EL (cell line): Measurements from ENCODE around the gene KRTAP10-5.

Experiments
- DNase-seq: peaks from one replicate; pipeline ENCODE4 v3.0.0-alpha.2; 2016

The KRTAP10-5 gene

GRCh38 chr21:44544566-44544965 is 35.8 kb downstream of the KRTAP10-5 start:
- DNase-seq, result no peak

DNA sequence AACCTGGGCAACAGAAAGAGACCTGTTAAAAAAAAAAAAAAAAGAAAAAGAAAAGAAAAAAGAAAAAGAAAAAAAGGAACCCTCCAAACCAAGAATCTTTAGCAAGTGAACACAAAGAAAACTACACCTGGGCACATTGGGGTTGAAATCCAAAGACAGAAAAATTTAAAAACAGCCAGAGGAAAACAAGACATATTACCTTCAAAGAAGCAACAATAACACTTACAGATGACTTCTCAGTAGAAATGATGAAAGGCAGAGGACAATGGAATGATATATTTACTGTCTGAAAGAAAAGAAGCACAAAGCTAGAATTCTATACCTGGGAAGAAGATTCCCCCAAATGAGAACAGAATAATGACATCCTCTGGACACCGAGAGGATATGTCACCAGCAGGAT is 37.7 kb downstream of the KRTAP10-5 start:
- DNase-seq, result no peak

DNA sequence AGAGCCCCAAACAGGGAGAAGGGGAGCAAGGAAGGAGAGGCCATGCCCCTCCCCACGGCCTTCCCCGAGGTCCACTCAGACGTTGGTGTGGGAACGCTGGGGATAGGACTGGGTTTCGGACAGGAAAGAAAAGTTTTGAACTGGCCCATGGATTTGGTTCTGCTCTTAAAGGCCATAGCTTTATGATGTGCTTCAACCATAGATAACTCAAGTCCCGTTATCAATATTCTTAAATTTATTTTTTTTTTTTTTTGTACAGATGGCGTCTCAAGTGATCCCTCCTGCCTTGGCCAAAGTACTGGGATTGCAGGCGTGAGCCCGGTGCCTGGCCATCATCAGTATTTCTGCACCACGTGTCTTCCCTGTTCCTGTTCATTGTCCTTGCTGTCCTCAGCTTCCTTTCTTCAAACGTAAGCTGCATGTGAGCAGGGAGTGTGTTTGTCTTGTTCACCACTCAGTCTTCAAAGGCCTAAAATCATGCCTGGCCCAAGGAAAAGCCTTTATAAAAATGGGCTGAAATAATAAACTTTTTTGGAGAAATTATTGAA is 39.6 kb downstream of the KRTAP10-5 start:
- no peak for DNase-seq

GRCh38 chr21:44539991-44540666 is 40.3 kb downstream of the KRTAP10-5 start, which contains the start of gene KRTAP10-1:
Gene KRTAP10-1, minus strand, starts transcription at chr21:44540195. Its CDS starts 45 bp downstream, at chr21:44540150.
- DNase-seq, result no peak

DNA sequence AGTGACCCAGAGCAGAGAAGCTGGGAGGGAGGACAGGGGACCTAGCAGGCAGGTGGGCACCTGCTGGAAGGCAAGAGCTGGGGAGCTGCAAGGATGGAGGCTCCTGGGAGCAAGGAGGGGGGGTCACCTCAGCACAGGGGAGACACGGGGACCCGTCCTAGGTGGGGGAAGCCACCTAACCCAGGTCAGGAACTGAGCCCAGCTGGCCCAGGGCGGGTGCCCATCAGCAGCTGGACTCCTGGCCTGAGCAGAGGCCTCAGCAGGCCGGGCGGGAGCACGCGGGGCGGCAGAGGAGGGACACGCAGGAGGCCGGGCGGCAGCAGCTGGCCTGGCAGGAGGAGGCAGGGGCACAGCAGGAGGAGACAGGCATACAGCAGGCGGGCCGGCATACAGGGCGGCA is 41.4 kb downstream of the KRTAP10-5 start:
- DNase-seq, result no peak

- DNase-seq, result no peak
Observed at GRCh38 chr21:44537930-44538911, 42.2 kb downstream of the KRTAP10-5 start.

- no peak for DNase-seq
Observed at GRCh38 chr21:44535963-44536362, 44.4 kb downstream of the KRTAP10-5 start.

DNA sequence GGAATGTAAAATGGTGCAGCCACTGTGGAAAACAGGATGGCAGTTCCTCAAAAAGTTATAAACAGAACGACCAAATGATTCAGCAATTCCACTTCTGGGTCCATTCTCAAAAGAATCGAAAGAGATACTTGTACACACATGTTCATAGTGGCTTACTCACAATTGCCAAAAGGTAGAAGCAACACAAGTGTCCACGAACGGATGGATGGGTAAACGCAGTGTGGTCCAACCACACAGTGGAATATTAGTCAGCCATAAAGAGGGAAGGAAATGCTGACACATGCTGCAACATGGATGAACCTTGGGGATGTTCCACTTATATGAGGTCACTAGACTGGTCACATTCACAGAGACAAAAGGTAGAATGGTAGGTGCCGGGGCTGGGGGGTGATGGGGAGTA is 45.7 kb downstream of the KRTAP10-5 start:
- no peak for DNase-seq

- DNase-seq, result no peak
Observed at GRCh38 chr21:44533891-44534627, 46.3 kb downstream of the KRTAP10-5 start.

GRCh38 chr21:44533121-44533890 is 47.1 kb downstream of the KRTAP10-5 start:
- DNase-seq, result no peak

- DNase-seq, result no peak
Observed at GRCh38 chr21:44532712-44533111, 47.7 kb downstream of the KRTAP10-5 start.

DNA sequence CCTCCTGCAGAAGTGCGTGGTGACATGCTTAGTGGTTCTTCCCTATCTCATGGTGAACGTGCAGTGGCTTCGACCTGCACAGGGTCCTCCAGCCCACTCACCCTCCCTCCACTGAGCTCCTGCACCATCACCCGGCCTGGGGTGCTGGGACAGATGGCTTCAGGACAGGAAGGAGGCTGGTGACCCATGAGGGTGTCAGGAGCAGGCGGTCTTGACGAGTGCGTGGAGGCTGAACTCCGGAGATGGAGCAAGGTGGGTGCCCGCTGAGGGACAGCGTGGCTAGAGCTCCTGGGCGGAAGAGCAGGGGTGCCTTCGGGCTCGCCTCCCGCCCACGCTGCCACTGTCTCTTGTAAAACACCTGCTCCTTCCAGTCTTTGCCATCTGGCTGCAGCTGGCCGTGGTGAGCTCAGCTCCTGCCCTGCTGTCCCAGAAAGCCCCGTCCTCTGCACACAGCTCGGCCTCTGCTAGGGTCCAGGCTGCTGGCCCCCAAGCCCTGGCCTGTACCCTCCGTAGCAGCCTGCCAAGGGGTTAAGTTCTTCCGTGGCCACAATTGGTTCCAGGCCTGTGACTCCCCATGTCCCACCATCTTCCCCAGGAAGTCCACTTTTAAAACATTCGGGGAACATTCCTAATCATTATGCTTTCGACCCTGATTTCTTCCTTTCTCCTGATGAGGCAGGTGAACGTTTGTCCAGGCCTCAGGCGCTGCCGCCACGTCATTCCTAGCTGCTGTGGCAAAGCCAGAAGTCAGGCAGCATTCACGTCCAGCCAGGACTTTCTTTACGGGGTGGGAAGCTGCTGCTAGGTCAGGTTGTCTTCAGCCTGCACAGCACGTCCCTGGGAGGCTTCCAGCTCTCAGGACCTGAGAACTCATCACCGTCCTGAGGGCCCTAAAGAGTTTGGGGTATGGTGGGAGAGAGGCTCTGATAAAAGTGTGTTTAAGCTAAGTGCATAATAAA is 48.5 kb downstream of the KRTAP10-5 start:
- DNase-seq, result no peak

GRCh38 chr21:44530903-44531605 is 49.4 kb downstream of the KRTAP10-5 start:
- DNase-seq, result no peak

GRCh38 chr21:44530221-44530902 is 50.0 kb downstream of the KRTAP10-5 start:
- DNase-seq, result no peak

- no peak for DNase-seq
Observed at GRCh38 chr21:44529503-44530125, 50.8 kb downstream of the KRTAP10-5 start.
